Pericardium fibroblast (primary cell): ENCODE results near the gene UBA7. TPM values are rescaled to one million over a fixed set of nuclear protein-coding genes. Genes with fewer than 3 reads are reported as not detected.

ENCODE experiments used
- total RNA-seq: library from RNA; depleted of rRNA; stranded (reverse); fragments of >200 nt; gene quantifications from 2 replicates; pipeline ENCODE4 v1.2.3, GENCODE V29; 2015

UBA7 gene, protein sequence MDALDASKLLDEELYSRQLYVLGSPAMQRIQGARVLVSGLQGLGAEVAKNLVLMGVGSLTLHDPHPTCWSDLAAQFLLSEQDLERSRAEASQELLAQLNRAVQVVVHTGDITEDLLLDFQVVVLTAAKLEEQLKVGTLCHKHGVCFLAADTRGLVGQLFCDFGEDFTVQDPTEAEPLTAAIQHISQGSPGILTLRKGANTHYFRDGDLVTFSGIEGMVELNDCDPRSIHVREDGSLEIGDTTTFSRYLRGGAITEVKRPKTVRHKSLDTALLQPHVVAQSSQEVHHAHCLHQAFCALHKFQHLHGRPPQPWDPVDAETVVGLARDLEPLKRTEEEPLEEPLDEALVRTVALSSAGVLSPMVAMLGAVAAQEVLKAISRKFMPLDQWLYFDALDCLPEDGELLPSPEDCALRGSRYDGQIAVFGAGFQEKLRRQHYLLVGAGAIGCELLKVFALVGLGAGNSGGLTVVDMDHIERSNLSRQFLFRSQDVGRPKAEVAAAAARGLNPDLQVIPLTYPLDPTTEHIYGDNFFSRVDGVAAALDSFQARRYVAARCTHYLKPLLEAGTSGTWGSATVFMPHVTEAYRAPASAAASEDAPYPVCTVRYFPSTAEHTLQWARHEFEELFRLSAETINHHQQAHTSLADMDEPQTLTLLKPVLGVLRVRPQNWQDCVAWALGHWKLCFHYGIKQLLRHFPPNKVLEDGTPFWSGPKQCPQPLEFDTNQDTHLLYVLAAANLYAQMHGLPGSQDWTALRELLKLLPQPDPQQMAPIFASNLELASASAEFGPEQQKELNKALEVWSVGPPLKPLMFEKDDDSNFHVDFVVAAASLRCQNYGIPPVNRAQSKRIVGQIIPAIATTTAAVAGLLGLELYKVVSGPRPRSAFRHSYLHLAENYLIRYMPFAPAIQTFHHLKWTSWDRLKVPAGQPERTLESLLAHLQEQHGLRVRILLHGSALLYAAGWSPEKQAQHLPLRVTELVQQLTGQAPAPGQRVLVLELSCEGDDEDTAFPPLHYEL
- total RNA-seq = 31.2 and 52.0 TPM in 2 replicates

DNA sequence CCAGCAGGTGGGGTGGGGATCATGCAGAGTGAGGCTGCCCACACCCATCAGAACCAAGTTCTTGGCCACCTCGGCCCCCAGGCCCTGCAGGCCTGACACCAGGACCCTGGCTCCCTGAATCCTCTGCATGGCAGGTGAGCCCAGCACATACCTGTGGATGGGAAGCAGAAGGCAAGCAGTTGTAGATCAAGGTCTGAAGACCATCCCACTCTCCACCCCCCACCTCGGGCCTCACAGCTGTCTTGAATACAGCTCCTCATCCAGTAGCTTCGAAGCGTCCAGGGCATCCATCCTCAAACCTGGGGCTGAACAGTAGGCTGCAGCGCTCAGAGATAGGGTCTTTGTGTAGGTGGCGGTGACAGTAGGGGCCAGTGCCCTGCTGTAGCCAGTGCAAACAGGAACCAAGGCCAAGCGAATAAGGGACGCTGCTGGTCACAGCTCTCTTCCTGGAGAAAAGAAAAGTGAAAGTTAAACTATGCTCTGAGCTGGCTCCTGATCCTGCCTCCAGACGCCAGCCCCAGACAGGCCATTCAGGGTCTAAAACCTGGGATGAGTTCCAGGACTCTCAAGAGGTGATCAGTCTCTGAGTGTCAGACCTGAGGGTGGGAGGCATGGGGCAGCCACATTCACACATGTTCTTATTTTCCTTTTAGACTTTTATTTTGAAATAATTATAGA, at the start of gene UBA7:
TSS of gene UBA7 (minus strand) at position 457 of the 678 bp plus-strand sequence. CDS start at position 291, 166 bp downstream.

DNA sequence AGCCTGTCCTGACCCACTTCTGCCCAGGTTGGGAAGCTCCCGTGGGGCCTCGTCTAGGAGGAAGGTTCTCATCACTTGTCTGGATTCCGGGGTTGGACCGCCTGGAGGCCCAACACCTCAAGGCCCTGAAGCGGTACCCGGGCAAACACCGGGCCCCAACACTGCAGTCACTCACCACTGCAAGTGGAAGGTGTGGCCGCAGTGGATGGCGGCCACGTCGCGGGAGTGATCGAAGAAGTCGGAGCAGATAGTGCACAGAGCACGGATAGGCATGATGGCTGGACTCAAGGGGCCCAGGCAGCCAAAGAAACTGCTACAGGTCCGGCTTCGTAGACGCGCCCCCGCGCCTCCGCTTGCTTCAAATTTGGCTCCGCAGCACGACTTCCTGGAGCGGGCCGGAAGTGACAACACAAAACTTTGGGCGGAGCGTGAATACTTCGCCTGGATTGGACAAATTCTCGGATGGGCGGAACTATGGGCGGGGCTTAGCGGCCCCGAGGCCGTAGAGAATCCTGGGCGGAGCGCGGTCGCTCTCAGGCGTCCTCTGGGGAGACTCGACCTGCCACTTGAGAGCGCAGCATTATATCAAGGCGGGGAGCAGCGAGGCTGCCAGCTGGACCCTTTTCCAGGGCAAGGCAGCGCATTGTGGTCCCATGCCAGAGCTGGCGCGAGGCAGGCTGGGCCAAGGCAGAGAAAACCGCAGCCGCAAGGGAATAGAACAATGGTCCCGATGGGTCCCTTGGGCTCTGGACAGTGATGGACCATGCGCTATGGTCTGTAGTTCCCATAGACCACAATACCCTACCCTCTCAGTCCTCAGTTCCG, 42.6 kb upstream of the UBA7 start, which contains the start of gene TRAIP:
TSS of gene TRAIP (minus strand) at position 384 of the 825 bp plus-strand sequence. CDS start at position 273, 111 bp downstream.

DNA sequence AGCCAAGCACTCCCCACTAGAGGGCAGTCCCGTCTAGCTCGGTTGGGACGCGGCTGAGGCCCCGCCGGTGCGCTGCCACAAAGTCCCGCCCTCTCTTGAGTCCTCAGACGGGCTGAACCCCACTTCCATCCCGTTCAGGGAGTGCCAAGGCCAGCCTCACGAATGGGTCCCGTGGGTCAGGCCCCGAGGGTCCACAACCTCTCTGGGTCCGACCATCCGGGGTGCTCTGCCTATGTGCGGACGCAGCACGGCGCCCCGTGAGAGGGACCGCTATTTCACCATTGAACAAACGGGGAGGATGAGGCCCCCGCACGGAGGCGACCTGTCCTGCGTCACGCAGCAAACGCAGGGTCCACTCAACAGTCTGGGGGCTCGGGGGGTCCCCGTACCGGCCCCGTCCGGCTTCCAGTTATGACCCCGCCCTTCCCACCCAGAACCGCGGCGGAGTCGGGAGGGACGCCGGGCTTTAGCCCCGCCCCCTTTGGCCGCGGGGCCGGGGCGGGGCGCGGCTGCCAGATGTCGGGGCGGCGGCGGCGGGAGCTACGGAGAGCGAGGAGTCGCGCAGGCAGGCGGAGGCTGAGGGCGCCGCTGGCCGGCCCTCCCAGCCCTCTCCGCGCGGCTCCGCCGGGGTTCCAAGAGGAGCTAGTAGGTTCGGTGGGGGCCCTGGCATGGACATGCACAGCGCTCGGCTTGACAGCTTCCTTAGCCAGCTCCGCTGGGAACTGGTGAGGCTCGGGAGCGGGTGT, 10.9 kb downstream of the UBA7 start, which contains the start of gene INKA1:
TSS of gene INKA1 (plus strand) at position 543 of the 746 bp plus-strand sequence. CDS start at position 675, 132 bp downstream.

DNA sequence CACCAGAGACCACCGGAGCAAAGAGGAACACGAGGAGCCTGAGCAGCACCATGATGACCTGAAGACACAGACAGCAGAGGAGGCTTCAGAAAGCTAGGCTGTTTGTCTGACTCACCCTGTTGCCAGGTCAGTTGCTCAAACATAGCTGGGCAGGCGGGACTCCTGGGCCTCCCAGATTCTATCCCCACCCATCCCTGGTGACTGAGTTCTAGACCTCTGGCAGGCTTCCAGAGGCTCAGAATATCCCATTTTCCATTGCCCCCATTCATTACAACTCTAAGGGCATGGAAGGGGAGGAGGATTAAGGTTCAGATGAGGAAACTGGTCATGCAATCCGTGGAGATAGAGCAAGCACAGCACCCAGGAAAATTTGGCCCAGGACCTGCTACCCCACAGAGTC, 14.0 kb downstream of the UBA7 start, which contains the start of gene CDHR4:
TSS of gene CDHR4 (minus strand) at position 113 of the 400 bp plus-strand sequence. CDS start at position 52, 61 bp downstream.

DNA sequence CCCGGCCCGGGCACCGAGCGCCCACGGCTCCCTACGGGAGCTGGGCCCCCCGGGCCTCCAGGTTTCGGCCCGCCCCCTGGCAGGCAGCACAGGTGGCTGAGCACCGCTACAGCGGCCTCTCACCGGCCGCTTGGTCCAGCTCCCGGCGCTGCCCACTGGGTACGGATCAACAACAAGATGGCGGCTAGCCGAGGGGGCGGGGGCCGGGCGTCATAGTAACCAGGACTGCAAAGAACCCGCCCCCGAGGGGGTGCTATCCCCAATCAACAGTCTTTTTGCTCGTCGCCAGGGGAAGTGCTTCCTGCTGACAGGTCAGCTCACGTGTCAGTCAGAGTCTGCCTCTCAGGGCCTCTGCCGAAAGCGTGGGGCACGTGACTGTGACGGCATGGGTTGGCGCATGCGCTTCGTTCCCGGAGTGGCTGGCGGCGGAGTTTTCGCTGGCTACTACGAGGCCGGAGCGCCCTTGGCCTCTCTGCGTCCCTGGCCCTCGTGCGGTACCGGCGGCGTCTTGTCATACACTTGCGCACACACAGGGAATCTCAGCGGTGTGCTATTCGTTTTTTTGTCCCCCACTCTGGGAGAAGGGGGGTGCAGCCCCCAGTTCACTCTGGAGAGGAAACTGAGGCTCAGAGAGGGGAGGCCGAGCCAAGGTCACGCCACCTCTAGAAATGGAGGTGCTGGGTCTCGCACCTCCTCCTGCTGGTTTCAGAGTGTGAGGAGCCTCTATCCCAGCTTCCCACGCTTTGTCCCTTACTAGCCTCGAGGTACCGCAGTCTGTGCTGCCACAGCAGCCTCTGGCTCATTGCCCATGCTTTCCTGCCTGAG, 27.2 kb downstream of the UBA7 start, which contains the start of gene IP6K1:
TSS of gene IP6K1 (minus strand) at position 186 of the 825 bp plus-strand sequence. CDS start 38,502 bp downstream, outside the sequence.

Other genes with a start within 250 kb of the UBA7 start
- 67.1 and 89.7 TPM in 2 replicates for gene APEH, start 139.6 kb downstream of the UBA7 start, total RNA-seq
- gene MST1, start 124.5 kb downstream of the UBA7 start, total RNA-seq = 9.8 and 10.6 TPM in 2 replicates
- 23.7 and 31.4 TPM in 2 replicates for gene RNF123, start 124.4 kb downstream of the UBA7 start, total RNA-seq
- gene AMIGO3, start 94.3 kb downstream of the UBA7 start, total RNA-seq = 1.9 TPM in 1 of 2 replicates, not detected in the other
- 17.7 and 35.0 TPM in 2 replicates for gene GMPPB, start 90.0 kb downstream of the UBA7 start, total RNA-seq
- 27.1 and 28.2 TPM in 2 replicates for gene IP6K1, start 27.4 kb downstream of the UBA7 start, total RNA-seq
- 0.12 TPM in 1 of 2 replicates, not detected in the other for gene CDHR4, start 14.1 kb downstream of the UBA7 start, total RNA-seq
- gene INKA1, start 10.7 kb downstream of the UBA7 start, total RNA-seq = 3.4 and 11.9 TPM in 2 replicates
- 1.2 and 1.5 TPM in 2 replicates for gene TRAIP, start 42.6 kb upstream of the UBA7 start, total RNA-seq
- not detected in 2 replicates for gene CAMKV, start 56.0 kb upstream of the UBA7 start, total RNA-seq
- 0.68 and 2.0 TPM in 2 replicates for gene MST1R, start 89.9 kb upstream of the UBA7 start, total RNA-seq
- 8.9 and 11.3 TPM in 2 replicates for gene MON1A, start 115.9 kb upstream of the UBA7 start, total RNA-seq
- 32.2 and 34.6 TPM in 2 replicates for gene RBM6, start 126.2 kb upstream of the UBA7 start, total RNA-seq